Frontal cortex (tissue), 4 donors: ENCODE measurements around the gene WDR59. TPM values are rescaled to one million over a fixed set of nuclear protein-coding genes. Genes with fewer than 3 reads are reported as not detected.
"Not testable (repeated sequence)": the region's sequence is repeated elsewhere in the genome, so short reads cannot be mapped to it uniquely, and the experiment has no call there.

Experiments used
- DNase-seq, 2 donors: peaks; one replicate each; pipeline ENCODE4 v3.0.0; 2012; ENCODE audit warnings: low spot score in 2 of 2
- FAIRE-seq: peaks from 2 replicates; lab custom pipeline; 2012; peaks lifted over from hg19 to GRCh38; lab: Jason Lieb, UNC
- total RNA-seq: library from RNA; depleted of rRNA; stranded (reverse); fragments of >200 nt; gene quantifications from one replicate; pipeline ENCODE4 v1.2.3, GENCODE V29; 2014
- donor health status: control.
- donor health status: control.
- donor health status: control.

The WDR59 gene
- total RNA-seq, 1 donor from 2014 or later, result 19.6 TPM

GRCh38 chr16:74922150-74923138, 62.5 kb downstream of the WDR59 start:
- FAIRE-seq, result no peak
- no peak for DNase-seq

- FAIRE-seq (no peak), DNase-seq (no peak)
Measured at GRCh38 chr16:74921051-74921450, 63.9 kb downstream of the WDR59 start.

GRCh38 chr16:74909665-74910064, 75.3 kb downstream of the WDR59 start:
- no peak for DNase-seq
- FAIRE-seq, result no peak

DNA sequence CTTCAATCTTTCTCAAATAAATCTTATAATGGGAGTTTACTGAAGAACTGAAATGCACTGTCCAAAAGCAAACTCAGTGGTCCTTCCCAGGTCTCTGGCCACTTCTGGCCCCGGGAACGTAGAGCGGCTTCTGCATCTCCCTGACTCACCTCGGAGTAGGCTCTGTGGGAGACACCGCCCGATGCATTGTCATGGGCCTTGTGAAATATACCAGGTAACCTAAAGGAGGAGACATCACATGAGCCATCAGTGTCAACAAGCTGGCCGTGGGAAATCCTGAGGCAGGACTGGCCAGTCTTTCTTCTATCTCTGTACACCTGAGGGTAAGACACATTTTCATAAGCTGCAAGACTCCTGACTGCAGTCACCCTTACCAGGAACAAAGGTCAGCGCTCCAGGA, 76.2 kb downstream of the WDR59 start:
- not testable (repeated sequence) for DNase-seq, FAIRE-seq

DNA sequence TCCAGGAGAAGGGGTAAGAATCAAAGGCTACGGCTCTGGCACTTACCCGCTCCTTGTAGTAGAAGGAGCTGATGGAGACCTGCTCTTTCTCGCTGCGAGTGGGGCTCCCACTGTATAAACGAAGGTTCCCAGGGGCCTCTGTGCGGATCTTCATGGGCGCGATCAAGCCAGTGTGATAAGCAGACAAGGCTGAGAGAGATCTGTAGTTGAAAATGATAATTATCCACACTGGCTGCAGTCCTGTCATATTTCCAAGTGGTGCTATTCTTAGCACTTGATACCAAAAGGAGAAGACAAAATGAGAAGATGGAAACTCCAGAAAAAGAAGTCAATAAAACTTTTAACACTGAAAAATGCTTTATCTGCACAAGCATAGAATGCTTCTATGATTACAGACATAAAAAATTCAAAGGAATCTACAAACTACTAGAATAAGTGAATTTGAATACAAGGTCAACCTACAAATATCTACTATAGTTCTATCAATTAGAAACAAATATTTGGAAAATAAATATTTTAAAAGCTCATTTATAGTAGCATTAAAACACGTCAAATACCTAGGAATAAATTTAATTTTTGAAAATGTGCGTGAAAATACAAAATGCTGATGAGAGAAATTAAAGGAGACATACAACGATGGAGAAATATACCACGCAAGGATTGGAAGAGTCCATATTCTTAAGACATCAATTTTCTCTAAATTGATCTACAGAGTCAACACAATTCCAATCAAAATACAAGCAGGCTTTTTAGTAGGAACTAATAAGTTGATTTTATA, 80.8 kb downstream of the WDR59 start:
- FAIRE-seq (peak; percentile 23), DNase-seq (no peak)

DNA sequence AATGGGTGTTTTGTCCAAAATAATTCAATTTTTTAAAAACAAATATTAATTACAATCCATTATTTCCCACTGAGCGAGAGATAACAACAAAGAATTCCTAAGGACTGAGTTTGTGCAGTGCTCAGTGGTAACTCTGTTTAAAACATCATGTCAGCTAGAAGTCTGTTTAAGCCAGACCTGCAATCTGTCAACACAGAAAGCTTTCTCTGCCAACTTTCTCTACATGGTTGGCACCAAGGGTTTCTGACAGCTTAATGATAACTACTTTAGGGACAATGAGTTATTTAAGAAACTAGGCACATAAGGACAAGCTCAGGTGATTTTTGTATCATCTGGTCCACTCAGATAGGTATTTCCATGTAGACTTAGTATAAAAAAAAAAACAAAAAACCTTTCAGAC, 81.8 kb downstream of the WDR59 start:
- FAIRE-seq, result no peak
- DNase-seq, result no peak

GRCh38 chr16:74902161-74902560, 82.8 kb downstream of the WDR59 start:
- DNase-seq (no peak), FAIRE-seq (no peak)

GRCh38 chr16:74901606-74902005, 83.3 kb downstream of the WDR59 start:
- no peak for FAIRE-seq

GRCh38 chr16:74899816-74900215, 85.1 kb downstream of the WDR59 start:
- FAIRE-seq (no peak), DNase-seq (no peak)

More at GRCh38 chr16:74901606-74902005, 83.3 kb downstream of the WDR59 start:
- no peak for DNase-seq

GRCh38 chr16:74898659-74899058, 86.3 kb downstream of the WDR59 start:
- FAIRE-seq (no peak), DNase-seq (no peak)

GRCh38 chr16:74896389-74897370, 88.2 kb downstream of the WDR59 start:
- peak in 1 of 2 donors; percentile 16 for DNase-seq
- FAIRE-seq, result no peak

DNA sequence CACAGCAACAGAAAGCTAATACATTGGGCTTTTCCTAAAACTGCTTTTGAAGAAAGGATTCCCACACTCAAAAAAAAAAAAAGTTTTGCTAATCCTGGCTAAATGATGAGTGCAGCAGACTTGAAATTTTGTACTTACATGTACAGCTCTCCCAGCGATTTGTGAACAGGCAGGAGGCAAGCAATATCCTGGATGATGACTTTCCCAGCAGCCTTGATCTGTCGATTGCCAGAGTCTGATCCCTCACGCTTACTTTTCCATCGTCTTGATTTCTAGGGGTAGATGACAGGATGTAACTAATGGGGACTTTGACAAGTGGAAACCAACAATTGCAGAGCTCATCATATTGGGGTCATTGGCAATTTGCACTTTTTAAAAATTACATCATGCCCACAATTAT, 91.4 kb downstream of the WDR59 start:
- DNase-seq, result no peak
- FAIRE-seq, result no peak

DNA sequence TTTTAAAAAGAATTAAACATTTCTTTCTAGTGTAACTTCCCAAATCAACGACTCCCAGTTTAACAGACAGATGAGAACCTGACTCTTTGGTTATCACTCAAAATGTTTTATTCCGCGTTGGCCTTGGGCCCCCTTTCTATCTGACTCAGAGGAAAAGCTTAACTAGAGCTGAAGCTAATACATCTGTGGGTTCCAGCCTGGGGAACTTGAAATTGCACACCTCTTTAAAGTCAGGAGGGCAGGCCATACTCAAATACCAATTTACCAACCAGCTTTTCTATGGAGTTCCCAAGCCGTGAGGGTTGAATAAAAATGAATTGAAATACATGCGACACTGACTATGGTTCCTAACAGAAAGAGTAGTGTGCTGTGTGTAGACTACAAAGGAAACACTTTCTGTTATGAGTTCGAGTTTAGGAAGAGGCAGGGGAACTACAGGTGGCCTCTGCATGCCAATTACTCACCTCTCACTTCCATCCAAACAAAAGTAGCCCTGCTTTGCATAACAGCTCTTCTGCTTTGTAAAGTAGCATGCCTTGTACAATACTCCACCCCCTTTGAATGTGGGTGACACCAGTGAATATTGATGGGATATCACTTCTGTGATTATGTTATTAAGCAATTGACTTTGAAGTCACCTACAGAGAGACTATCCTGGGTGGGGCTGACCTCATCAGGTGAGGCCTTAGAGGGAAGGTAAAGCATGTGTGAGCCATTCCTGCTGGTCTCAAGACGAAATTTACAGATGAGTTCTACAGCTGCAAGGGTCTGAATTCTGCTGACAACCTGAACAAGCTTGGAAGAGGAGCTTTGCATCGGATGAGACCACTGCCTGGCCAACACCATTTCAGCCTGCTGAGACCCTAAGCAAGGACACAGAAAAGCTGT, 92.1 kb downstream of the WDR59 start:
- DNase-seq, result no peak
- FAIRE-seq, result no peak

GRCh38 chr16:74888888-74889287, 96.0 kb downstream of the WDR59 start:
- no peak for DNase-seq
- FAIRE-seq, result no peak

GRCh38 chr16:74888232-74888862, 96.6 kb downstream of the WDR59 start:
- DNase-seq, result no peak

GRCh38 chr16:74887084-74887483, 97.8 kb downstream of the WDR59 start:
- FAIRE-seq, result no peak
- no peak for DNase-seq

More at GRCh38 chr16:74888232-74888862, 96.6 kb downstream of the WDR59 start:
- FAIRE-seq, result no peak

DNA sequence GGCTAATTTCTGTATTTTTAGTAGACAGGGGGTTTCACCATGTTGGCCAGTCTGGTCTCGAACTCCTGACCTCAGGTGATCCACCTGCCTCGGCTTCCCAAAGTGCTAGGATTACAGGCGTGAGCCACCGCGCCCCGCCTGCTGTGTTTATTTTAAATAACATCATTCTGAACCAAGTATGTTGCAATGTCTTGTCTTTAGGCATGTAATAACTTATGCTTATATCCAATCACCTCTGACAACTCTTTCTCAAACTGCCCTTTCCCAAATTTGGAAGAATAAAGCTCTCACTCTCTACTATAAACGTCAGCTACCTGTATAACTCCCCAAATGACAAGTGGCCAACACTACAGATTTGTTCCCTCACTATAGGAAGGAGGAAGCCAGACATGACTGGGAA, 107.2 kb downstream of the WDR59 start:
- no peak for FAIRE-seq
- DNase-seq, result no peak

GRCh38 chr16:74874912-74875546, 109.9 kb downstream of the WDR59 start:
- FAIRE-seq, result no peak
- no peak for DNase-seq
